Activated gamma-delta T cell treated with anti-CD3 and anti-CD28 coated beads, Interleukin-2, amount 50 U/mL, for 16 hours (primary cell): ENCODE measurements around the gene SPAG5.

Experiments
- DNase-seq: peaks from one replicate; pipeline ENCODE4 v3.0.0-alpha.2; 2020; ENCODE audit warnings: low read depth

The SPAG5 gene

GRCh38 chr17:28598799-28599310, at the start of gene SPAG5:
Gene SPAG5 (minus strand): TSS chr17:28599025. CDS start chr17:28598946, 79 bp downstream.
- DNase-seq: peak; percentile 92

GRCh38 chr17:28646039-28646754, 47.4 kb upstream of the SPAG5 start:
- DNase-seq: no peak

GRCh38 chr17:28645576-28645939, 46.7 kb upstream of the SPAG5 start:
- DNase-seq: no peak

- peak; percentile 91 for DNase-seq
Measured at GRCh38 chr17:28644787-28645575, 46.2 kb upstream of the SPAG5 start, which contains the start of gene BLTP2. Gene BLTP2 (minus strand): TSS chr17:28645158. CDS start chr17:28645056, 102 bp downstream.

GRCh38 chr17:28643983-28644786, 45.4 kb upstream of the SPAG5 start:
- no peak for DNase-seq

GRCh38 chr17:28641579-28641978, 42.8 kb upstream of the SPAG5 start:
- no peak for DNase-seq

- no peak for DNase-seq
Measured at GRCh38 chr17:28635506-28635905, 36.7 kb upstream of the SPAG5 start.

- DNase-seq: no peak
Measured at GRCh38 chr17:28634206-28634865, 35.5 kb upstream of the SPAG5 start.

GRCh38 chr17:28626818-28627217, 28.0 kb upstream of the SPAG5 start:
- no peak for DNase-seq

- no peak for DNase-seq
Measured at GRCh38 chr17:28624148-28624547, 25.3 kb upstream of the SPAG5 start.

GRCh38 chr17:28623696-28624095, 24.9 kb upstream of the SPAG5 start:
- no peak for DNase-seq

- DNase-seq: no peak
Measured at GRCh38 chr17:28622186-28622585, 23.4 kb upstream of the SPAG5 start.

GRCh38 chr17:28620010-28620409, 21.2 kb upstream of the SPAG5 start:
- DNase-seq: no peak

GRCh38 chr17:28618464-28618863, 19.6 kb upstream of the SPAG5 start:
- DNase-seq: no peak

GRCh38 chr17:28616281-28616680, 17.5 kb upstream of the SPAG5 start:
- no peak for DNase-seq

GRCh38 chr17:28615260-28615940, 16.6 kb upstream of the SPAG5 start:
- DNase-seq: no peak

- no peak for DNase-seq
Measured at GRCh38 chr17:28613931-28614381, 15.1 kb upstream of the SPAG5 start, which contains the start of gene RSKR. Gene RSKR (minus strand): TSS chr17:28614185. CDS start chr17:28614161, 24 bp downstream.

- DNase-seq: peak; percentile 20
Measured at GRCh38 chr17:28612936-28613872, 14.4 kb upstream of the SPAG5 start.

- no peak for DNase-seq
Measured at GRCh38 chr17:28612531-28612930, 13.7 kb upstream of the SPAG5 start.

- DNase-seq: no peak
Measured at GRCh38 chr17:28610376-28610775, 11.6 kb upstream of the SPAG5 start.
